Measurements from ENCODE around the gene CD22.
"Not testable (repeated sequence)": the region's sequence is repeated elsewhere in the genome, so short reads cannot be mapped to it uniquely, and the experiment has no call there.

The CD22 gene

GRCh38 chr19:35328851-35329285 is at the start of gene CD22:
CD22 (plus strand) TSS chr19:35329187; CDS start chr19:35332041, 2,854 bp downstream.
- peak in 1 of 2 donors; percentile 67 for DNase-seq

- DNase-seq: no peak
Measured at GRCh38 chr19:35279374-35279773, 49.6 kb upstream of the CD22 start.

GRCh38 chr19:35279985-35280821 is 48.8 kb upstream of the CD22 start:
- DNase-seq: no peak

GRCh38 chr19:35281303-35281702 is 47.7 kb upstream of the CD22 start:
- DNase-seq: no peak

GRCh38 chr19:35284153-35285094 is 44.6 kb upstream of the CD22 start:
- DNase-seq: no peak

- no peak for DNase-seq
Measured at GRCh38 chr19:35285095-35285449, 43.9 kb upstream of the CD22 start.

GRCh38 chr19:35285465-35285864 is 43.5 kb upstream of the CD22 start:
- DNase-seq: not testable (repeated sequence)

GRCh38 chr19:35286101-35286500 is 42.9 kb upstream of the CD22 start:
- DNase-seq: not testable (repeated sequence)

- no peak for DNase-seq
Measured at GRCh38 chr19:35287713-35288112, 41.3 kb upstream of the CD22 start.

GRCh38 chr19:35288331-35288730 is 40.7 kb upstream of the CD22 start:
- DNase-seq: no peak

GRCh38 chr19:35288906-35289305 is 40.1 kb upstream of the CD22 start:
- DNase-seq: no peak

GRCh38 chr19:35290381-35291127 is 38.4 kb upstream of the CD22 start:
- no peak for DNase-seq

- no peak for DNase-seq
Measured at GRCh38 chr19:35291259-35291658, 37.7 kb upstream of the CD22 start.

- DNase-seq: no peak
Measured at GRCh38 chr19:35291916-35292315, 37.1 kb upstream of the CD22 start, which contains the start of gene MAG. MAG (plus strand) TSS chr19:35292161; CDS start chr19:35295409, 3,248 bp downstream.

GRCh38 chr19:35292421-35293362 is 36.3 kb upstream of the CD22 start:
- DNase-seq: no peak

GRCh38 chr19:35293363-35293739 is 35.6 kb upstream of the CD22 start:
- DNase-seq: no peak

GRCh38 chr19:35293808-35294207 is 35.2 kb upstream of the CD22 start:
- DNase-seq: no peak

- DNase-seq: no peak
Measured at GRCh38 chr19:35294328-35294727, 34.7 kb upstream of the CD22 start.

- DNase-seq: no peak
Measured at GRCh38 chr19:35294859-35295791, 33.9 kb upstream of the CD22 start.

GRCh38 chr19:35295792-35296462 is 33.1 kb upstream of the CD22 start:
- peak; percentile 30 to 43 for DNase-seq

All from CD4-positive, alpha-beta T cell treated with Interferon alpha-2 for 1 hour (primary cell).